HG02571 (cell line): ENCODE measurements around the gene STAB2.

Experiments
- ATAC-seq: cut with Tn5 transposase; IDR thresholded peaks from one replicate; pipeline ENCODE4 v1.9.1; 2021; ENCODE audit warnings: mild to moderate bottlenecking, moderate library complexity; ENCODE audit not compliant: unreplicated experiment

The STAB2 gene

DNA sequence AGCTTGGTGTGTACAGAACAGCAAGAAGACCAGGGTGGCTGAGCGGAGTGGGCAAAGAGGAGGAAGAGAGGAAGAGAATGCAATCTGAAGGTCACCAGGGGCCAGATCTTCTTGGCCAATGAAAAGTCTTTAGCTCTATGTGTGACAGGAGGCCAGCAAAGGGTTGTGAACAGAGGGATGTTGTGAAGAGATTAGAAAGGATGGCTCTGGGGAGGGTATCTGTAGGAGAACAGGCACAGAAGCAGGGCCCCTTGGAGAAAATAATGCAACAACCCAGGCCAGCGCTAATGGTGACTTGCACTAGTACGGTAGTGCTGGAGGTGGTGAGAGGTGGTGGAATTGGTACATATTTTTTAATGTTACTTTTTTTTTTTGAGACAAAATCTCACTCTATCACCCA lies 156.7 kb downstream of the STAB2 start:
- no peak for ATAC-seq

DNA sequence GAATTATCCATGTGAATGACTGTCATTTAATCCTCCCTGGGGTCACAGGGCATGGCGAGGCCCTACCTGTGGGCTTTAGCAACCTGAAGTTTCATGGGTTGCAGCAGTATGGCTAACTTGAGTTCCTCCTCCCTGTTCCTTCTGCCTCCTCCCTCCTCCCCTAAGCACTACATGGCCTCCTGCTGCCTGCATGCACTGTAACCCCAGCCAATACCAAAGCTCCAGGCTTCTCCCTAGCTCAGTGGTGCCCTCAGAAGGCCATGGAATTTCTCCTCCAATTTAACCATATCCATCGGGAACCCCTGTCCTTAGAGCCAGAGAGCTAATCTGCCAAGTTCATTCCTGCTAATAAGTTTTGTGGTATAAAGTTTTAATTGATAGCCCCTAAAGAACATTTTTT lies 158.9 kb downstream of the STAB2 start:
- ATAC-seq: no peak

DNA sequence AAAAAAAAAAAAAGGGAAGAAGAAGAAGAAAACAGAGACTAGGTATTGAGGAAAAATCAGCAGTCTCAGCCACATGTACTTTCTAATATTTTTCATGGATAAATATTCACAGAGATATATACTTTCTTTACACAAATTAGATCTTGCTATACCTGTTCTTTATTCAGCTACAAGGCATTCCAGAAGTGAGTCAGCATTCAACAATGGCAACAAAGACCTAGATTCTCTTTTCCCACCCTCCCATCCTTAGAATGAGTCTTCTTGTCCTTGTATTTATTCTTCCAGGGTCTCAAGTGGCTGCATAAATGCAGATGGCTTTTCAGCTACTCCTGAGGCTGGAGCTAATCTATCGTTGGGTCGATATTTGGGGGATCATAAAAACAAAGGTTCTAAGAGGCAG lies 160.9 kb downstream of the STAB2 start:
- ATAC-seq: no peak

DNA sequence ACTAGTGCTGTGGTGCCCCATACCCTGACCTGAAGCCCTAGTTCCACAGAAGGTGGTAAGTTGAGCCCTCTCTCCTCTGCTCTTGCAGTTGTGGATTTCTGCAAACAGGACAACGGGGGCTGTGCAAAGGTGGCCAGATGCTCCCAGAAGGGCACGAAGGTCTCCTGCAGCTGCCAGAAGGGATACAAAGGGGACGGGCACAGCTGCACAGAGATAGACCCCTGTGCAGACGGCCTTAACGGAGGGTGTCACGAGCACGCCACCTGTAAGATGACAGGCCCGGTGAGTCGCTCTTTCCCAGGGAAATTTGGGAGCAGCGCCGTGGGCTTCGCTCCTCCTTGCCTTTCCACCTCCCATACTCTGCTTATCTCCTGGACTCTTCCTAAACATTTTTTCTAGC lies 161.8 kb downstream of the STAB2 start:
- ATAC-seq: no peak

DNA sequence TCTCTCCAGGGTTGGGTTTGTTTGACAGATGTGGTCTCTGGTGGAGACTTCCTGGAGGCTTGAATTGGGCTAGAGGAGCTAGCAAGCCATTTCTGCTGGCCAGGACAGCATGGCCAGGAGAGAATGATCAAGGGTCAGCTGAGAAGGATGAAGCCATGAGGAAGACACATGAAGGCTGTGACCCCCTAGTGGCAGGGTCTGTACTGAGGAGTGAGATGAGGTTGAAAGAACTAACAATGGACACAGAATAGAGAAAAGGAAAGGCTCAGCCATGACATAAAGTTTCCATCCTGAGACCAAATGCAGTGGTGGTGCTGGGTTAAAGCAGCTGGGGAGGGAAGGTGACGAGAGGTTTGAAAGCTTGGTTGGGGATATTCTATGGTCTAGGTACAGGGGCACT lies 164.1 kb downstream of the STAB2 start:
- no peak for ATAC-seq

DNA sequence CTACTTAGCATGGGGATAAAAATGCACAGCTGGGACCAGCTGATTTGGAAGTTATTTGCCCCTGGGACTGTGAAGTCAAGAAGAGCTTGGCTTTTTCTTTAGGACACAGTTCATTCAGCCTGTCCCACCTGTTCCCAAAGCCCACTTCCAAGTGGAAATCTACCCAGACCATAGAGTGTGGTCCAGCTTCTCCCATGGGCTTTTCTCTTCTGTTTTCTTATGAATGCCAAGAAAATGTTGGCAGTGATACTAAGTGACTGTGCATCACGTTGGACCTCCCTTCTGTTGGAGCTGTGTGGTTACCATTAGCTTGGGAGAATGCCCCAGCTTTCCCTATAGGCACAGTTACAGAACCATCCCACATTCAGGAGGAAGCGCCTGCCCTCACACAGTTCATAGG lies 164.5 kb downstream of the STAB2 start:
- no peak for ATAC-seq

DNA sequence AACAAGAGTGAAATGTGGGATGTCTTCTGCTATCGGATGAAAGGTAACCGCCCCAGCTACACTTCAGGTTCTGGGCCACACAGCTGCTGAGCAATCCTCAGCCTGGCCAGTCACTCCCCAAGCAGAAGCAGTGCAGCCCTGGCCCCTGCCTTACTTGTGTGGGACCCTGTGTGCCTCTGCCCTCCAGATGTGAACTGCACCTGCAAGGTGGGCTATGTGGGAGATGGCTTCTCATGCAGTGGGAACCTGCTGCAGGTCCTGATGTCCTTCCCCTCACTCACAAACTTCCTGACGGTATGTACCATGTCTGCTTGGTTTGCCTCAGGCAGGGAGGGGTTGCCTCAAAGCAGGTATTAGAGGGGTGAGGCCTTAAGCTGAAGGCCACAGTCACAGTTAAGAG lies 168.4 kb downstream of the STAB2 start:
- ATAC-seq: no peak

DNA sequence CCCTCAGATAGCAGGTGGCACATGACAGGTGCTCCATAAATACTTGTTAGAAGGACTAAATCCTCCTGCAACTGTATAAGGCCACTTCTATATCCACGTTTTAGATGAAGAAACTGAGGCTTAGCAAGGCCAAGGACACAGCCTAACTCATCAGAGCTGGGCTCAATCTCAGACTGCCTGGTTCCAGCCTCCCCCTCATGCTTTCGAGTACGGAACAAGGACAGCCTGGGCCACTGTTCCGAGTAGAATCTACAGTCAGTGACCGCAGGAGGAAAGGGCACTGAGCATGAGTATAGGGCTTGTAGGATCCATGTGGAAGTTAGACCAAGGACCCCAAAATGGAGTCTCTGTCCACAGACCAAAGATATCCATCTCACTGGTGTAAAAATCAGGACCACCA lies 169.4 kb downstream of the STAB2 start:
- ATAC-seq: no peak

DNA sequence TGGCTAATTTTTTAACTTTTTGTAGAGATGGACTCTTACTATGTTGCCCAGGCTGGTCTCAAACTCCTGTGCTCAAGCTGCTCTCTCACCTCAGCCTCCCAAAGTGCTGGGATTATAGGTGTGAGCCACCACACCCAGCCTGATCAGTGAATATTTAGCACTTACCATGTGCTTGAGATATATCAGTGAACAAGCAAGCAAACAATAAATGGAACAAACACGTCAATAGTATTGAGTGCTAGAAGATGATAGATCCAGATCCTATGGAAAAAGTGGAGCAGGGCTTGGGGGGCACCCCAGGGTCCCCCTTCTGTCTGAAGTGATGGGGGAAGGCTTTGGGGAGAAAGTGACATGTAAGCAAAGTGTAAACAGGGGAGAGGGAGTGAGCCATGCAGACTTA lies 170.2 kb downstream of the STAB2 start:
- ATAC-seq: no peak

DNA sequence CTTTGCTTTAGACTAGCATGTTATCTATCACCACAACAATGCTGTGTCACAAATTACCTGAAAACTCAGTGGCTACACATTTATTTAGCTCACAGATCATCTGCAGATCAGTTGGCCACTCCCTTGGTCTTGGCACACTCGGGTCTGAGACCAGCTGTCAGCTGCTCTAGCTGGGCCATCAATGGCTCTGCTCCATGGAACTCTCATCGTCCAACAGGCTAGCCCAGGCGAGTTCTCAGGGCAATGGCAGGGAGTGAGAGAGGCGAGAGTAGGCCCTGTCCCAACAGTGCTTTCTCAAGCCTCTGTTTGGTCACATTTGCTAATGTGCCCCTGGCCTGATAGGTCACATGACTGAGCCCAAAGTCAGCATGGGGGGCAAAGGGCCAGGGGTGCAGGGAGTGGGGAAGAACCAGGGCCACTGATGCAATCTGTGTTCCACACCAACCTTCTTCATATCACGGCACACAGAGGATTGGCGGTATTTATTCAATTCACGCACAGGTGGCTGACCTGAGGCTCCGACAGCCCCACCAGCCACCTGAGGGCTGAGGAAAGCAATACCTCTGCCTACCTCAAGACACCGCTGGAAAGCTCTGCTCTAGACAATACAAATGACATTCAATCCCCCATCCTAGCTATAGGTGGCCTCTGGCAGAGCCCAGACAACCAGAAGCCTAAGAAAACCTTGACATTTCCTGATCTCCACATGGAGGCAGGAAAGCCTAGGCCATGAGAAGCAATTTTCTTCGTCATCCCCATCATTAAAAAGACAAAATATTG lies 171.4 kb downstream of the STAB2 start:
- ATAC-seq: no peak

DNA sequence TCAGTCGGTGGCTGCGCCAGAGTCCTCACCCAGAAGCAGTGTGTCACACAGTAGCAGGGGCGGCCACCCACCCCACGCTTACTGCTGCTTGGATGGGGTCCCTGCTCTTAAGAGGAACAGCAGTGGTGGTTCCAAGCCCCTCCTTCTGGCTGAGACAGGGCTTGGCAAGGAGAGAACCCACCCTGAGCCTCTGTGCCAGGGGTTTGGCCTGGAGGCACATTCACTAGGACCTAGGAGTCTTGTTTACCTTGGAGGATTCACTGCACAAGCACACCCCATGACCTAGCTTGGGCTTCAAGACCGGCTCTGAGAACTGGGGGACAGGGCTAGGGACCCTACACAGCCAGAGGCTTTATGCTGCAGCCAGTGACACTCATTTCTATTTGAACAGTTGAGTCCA lies 175.4 kb downstream of the STAB2 start:
- ATAC-seq: no peak

DNA sequence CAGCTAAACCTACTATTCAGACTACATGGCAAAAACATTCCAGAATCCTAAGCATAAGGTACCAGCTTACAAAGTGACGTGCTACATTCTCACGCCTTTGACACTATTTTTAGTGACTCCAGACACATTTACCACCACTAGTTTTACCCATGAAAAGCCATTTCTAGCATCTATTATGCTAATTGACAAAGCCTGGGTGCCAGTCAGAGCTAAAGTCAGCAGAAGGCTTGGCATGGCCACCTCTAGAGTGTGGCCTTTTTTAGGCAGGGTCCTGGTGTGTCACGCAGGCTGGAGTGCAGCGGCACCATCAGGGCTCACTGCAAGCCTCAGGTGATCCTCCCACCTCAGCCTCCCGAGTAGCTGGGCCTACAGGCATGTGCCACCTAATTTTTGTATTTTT lies 178.2 kb downstream of the STAB2 start:
- no peak for ATAC-seq

DNA sequence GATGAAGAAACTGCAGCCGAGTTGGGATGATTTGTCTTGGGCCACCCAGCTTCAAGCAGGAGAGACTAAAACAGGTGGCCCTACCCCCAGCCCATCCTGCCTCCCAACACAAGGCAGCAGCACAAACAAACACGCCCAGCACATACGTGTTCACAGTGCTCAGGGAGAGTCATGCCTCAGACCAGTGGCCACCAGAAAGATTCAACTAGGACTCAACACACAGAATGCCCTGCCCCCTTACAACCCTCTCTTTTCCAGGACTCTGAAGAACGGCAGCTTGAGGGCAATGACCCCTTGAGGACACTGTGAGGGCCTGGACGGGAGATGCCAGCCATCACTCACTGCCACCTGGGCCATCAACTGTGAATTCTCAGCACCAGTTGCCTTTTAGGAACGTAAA lies 179.0 kb downstream of the STAB2 start:
- no peak for ATAC-seq

DNA sequence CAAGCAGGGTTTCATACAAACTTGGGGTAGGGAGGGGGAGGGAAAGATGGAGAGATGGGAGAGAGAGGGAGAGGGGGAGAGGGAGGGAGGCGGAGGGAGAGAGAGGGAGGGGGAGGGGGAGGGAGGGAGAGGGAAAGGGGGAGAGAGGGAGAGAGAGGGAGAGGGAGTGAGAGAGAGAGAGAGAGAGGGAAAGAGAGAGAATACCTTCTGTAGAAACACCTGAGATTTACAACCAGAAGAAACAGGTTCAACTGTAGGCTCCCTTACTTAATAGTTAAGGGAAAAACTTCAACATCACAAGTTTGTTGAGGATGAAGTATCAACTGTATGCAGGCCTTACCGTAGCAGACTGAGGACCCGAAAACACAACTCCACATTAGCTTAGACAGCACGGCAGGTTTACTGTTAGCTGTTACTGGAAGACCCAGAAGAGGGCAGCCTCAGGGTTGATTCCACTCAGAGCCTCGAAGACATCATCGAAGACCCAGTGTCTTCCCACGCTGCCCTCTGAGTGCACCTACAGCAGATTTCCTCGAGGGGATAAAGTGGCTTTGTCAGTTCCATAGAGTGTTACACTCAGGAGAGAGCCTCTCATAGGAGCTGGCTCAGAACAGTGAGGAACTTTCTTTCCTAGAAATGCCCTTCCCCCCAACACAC lies 181.5 kb downstream of the STAB2 start:
- no peak for ATAC-seq

DNA sequence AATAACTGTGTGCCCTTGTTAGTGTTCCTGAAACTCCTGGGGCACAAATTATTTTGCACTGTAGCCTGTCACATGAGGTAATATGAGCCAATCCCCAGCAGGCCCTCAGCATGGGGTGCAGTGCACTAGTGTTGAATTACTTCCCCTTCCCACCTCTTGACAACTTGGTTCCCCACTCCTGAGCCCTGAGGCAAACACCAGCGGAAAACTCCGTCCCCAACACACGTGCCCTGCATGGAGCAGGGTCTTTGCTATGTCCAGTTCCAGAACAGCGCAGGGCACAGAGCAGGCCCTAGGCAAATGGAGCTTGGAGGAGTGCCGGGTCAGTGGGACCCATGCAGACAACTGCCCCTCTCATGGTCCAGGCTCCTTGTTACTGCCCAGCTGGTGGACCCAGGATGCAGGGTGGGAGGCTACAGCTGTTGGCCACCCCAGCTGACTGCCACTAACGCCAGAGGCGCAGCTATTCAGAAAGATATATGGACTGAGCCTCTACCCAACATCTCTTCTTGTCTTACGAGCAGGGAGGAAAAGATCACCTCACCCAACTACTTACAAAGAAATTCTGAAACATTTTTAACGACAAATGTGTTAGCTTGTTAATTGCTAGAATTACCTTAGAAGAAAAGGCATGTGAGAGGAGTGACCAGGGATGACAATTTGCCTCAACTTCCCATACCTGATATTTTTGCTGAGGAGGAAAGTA lies 182.3 kb downstream of the STAB2 start:
- ATAC-seq: no peak

DNA sequence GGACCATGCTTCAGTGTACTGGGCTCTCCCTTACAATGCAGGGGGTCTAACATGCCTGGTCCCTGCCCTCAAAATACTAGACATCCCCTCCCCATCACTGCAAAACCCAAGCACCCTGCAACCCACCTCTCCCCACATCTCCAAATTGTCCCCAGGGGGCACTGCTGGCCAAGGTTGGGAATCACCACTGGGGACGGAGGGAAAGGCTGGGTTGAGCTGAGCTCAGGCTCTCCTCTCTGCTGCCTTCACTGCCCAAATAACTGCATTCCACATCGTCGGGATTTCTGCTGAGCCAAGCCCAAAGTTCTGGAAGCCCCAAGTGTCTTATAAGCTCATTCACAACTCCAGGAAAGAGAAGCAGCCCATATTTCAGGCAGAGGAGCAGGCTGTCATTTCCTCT lies 184.4 kb downstream of the STAB2 start:
- no peak for ATAC-seq

DNA sequence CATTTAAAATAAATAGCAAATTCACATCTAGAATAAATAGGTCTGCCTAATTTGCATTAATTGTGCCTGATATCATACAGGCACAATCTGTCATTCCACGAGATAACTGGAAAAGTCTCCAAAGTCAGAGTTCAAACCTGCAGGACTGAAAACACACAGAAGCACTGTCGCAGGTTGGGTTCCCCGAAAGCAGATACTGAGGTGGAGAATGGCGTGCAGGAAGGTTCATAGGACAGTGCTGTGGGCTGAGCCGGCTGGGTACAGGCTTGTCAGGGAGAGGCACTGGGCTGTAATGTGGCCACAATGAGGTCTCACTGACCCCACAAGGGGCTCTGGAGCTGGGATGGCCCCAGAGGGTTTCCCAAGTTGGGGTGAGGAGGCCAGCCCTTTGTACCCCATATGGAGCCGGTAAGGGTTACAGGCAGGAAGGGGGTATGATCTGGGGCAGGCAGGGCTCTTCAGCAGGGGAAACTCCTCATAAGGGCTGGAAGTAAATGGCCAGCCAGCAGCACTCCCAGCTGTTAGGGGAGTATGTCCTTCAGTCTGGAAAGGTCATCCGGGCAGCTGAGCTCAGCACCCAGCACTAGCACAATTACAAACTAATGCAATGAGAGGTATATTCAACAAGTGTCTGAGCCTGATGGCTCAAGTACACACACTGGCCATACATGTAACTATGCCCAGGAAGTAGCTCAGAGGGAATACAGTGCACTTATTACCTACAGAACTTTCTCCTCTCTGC lies 185.5 kb downstream of the STAB2 start:
- ATAC-seq: no peak

DNA sequence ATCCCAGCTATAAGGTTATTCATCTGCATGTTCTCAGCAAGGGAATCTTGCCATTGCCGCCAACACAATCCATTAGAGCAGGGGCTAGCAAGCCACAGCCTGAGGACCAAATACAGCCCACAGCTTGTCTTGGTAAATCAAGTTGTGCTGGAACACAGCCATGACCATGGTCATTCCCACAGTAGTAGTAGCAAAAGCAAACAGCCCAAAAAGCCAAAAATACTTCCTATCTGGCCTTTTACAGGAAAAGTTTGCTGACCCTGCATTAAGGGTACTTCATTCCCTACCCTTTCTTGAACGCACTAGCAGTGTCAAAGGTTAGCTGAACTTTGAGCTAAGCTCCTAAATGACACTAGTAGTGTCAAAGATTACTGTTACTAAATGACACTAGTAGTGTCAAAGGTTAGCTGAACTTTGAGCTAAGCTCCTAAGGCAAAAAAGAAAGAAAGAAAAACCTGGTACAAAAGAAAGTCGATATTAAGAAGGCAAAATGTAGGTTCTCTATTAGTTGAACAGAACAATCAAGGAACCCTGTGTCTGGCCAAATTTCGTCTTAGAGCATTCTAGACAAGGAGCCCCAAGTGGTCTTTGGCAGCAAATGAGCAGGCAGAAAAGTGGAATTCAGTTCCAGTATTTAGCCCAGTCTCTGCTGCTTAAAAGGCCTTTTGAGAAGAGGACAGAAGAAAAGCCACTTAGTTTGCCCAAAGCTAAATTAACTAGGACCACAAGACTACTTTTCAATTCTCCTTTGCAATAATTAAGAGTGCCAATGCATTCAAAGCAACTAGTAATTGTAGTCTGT lies 186.2 kb downstream of the STAB2 start:
- ATAC-seq: no peak

DNA sequence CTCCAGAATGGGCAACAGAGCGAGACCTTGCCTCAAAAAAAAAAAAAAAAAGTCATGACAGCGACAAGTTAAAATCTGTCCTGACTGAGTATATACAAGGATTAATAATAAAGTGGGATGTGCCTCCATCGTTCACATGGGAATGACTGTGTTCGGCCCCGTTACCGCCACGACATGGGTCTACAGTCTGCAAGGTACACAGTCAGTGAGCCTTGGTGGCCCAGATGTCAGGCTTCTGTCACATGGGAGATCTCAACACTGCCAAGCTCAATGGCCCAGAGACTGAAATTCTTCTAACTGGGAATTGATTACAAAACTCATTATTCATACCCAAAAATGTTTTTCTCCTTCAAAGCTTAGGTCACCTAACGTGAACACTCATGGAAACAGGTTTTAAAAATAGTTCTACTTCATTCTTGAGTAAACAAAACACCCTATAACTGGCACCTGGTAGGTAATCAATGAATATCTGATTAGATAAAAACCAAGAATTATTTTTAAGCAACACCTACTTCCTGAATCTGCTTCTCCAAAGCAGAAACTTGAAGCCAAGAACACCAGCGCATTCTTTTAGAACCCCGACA lies 188.0 kb downstream of the STAB2 start:
- ATAC-seq: no peak

DNA sequence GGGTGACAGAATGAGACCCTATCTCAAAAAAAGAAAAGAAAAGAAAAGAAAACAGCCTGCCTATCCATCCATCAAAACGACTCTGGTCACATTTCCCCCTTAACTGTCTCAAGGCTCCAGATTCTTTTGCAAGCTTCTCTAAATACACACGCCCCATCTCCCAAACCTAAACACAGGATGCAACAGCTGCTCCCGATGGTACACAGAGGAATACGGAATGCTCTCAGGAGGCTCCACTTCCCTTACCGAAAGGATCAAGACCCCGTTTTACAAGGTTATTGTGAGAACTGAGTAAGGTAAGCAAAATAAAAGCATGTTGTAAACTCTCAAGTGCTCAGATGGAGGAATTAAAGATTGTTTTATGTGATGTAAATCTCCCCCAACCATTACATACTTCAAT lies 191.7 kb downstream of the STAB2 start:
- ATAC-seq: no peak
